Endothelial cell of umbilical vein (primary cell): ENCODE data around the gene TIPARP. TPM values are rescaled to one million over a fixed set of nuclear protein-coding genes. Genes with fewer than 3 reads are reported as not detected.

Experiments used
- BruUV-seq: library from RNA; stranded (reverse); fragments of 400-500 nt; replicated peaks from 2 replicates; lab custom pipeline; 2021; lab: Mats Ljungman, UMichigan
- CTCF ChIA-PET: fragments of 300-600, 350-600 bp; sonication (Branson Sonifier 250); formaldehyde crosslinking; loops from one replicate; lab custom pipeline; 2021; ENCODE audit warnings: antibody characterized with exemption, inconsistent platforms; lab: Charles Lee
- POLR2A ChIA-PET: fragments of 300-600, 350-600 bp; sonication (Branson Sonifier 250); formaldehyde crosslinking; loops from one replicate; lab custom pipeline; 2021; ENCODE audit warnings: antibody characterized with exemption, inconsistent platforms; lab: Charles Lee
- DNase-seq: peaks from one replicate; pipeline ENCODE4 v3.0.0-alpha.2; 2011; ENCODE audit warnings: low read depth, low spot score
- FAIRE-seq: peaks from 2 replicates; lab custom pipeline; 2011; peaks lifted over from hg19 to GRCh38; lab: Jason Lieb, UNC
- H2AFZ ChIP-seq: 2 replicates; pipeline ENCODE4 v1.6.0; 2012; ENCODE audit warnings: low read depth, low read length, control low read depth, inconsistent platforms
- H3K27ac ChIP-seq: 2 replicates; pipeline ENCODE4 v1.5.1; 2011; ENCODE audit warnings: low read depth, mild to moderate bottlenecking, control low read depth, low read length, moderate library complexity; ENCODE audit not compliant: insufficient read depth
- H3K27me3 ChIP-seq, 2 experiments: 2 replicates each; pipeline versions ENCODE4 v1.6.0 to v1.6.1; 2011; ENCODE audit warnings: low read length in 2 of 2, mixed read lengths in 1 of 2; ENCODE audit not compliant: control insufficient read depth in 2 of 2, insufficient read depth in 2 of 2
- H3K36me3 ChIP-seq, 2 experiments: 2 replicates in 1 of 2; 3 replicates in 1 of 2; pipeline ENCODE4 v1.5.1; 2011; ENCODE audit warnings: low read length in 2 of 2, mild to moderate bottlenecking in 1 of 2, moderate library complexity in 1 of 2; ENCODE audit not compliant: control insufficient read depth in 2 of 2, insufficient read depth in 2 of 2; ENCODE audit errors: extremely low read depth in 1 of 2
- H3K4me1 ChIP-seq: 3 replicates; pipeline ENCODE4 v1.5.1; 2011; ENCODE audit warnings: mild to moderate bottlenecking, low read length; ENCODE audit not compliant: control insufficient read depth, insufficient read depth; ENCODE audit errors: extremely low read depth
- H3K4me2 ChIP-seq: 2 replicates; pipeline ENCODE4 v1.6.1; 2011; ENCODE audit warnings: low read length, control low read depth, mixed read lengths; ENCODE audit not compliant: insufficient read depth
- H3K4me3 ChIP-seq, 3 experiments: fragments of 200-600 bp in 1 of 3; sonication (generic), shearing (Covaris generic) in 1 of 3; replicated peaks in 1 of 3; 2 replicates each; pipeline ENCODE4 v1.5.1; 2011 to 2016; ENCODE audit warnings: control low read depth in 3 of 3, low read length in 3 of 3, mild to moderate bottlenecking in 2 of 3, inconsistent platforms in 1 of 3, low read depth in 1 of 3, moderate library complexity in 1 of 3; ENCODE audit not compliant: insufficient read depth in 1 of 3
- H3K79me2 ChIP-seq: 2 replicates; pipeline ENCODE4 v1.6.0; 2012; ENCODE audit warnings: low read length, inconsistent platforms; ENCODE audit not compliant: control insufficient read depth, insufficient read depth
- H3K9ac ChIP-seq: replicated peaks from 2 replicates; pipeline ENCODE3; 2011; ENCODE audit warnings: low read length, control low read depth; ENCODE audit not compliant: insufficient read depth; ENCODE audit errors: extremely low read depth
- H3K9me1 ChIP-seq: replicated peaks from 3 replicates; pipeline ENCODE4 v1.6.0; 2011; ENCODE audit warnings: mild to moderate bottlenecking, low read length; ENCODE audit not compliant: control insufficient read depth, insufficient read depth; ENCODE audit errors: extremely low read depth
- H3K9me3 ChIP-seq: replicated peaks from 2 replicates; pipeline ENCODE4 v1.5.1; 2012; ENCODE audit warnings: low read length, inconsistent platforms; ENCODE audit not compliant: control insufficient read depth, insufficient read depth
- H4K20me1 ChIP-seq: replicated peaks from 2 replicates; pipeline ENCODE3; 2011; ENCODE audit warnings: mild to moderate bottlenecking, low read length; ENCODE audit not compliant: control insufficient read depth, insufficient read depth; ENCODE audit errors: extremely low read depth
- EZH2 ChIP-seq: IDR thresholded peaks from 2 replicates; pipeline ENCODE4 v1.6.1; 2012; ENCODE audit warnings: borderline replicate concordance, low read depth, mild to moderate bottlenecking, moderate library complexity, low read length, inconsistent platforms; ENCODE audit not compliant: severe bottlenecking
- FOS ChIP-seq: IDR thresholded peaks from 2 replicates; pipeline ENCODE4 v1.6.1; 2011; ENCODE audit warnings: mild to moderate bottlenecking, low read length, moderate library complexity, borderline replicate concordance; ENCODE audit not compliant: insufficient read depth
- GATA2 ChIP-seq: IDR thresholded peaks from 2 replicates; pipeline ENCODE4 v1.7.0; 2011; ENCODE audit warnings: low read depth, mild to moderate bottlenecking, moderate library complexity, mixed read lengths, low read length; ENCODE audit not compliant: insufficient read length, insufficient read depth
- JUN ChIP-seq: IDR thresholded peaks from 2 replicates; pipeline ENCODE4 v1.6.1; 2011; ENCODE audit warnings: borderline replicate concordance, low read depth; ENCODE audit not compliant: insufficient read length, insufficient read depth
- MYC ChIP-seq: IDR thresholded peaks from one replicate; pipeline ENCODE4 v1.6.1; 2011; ENCODE audit warnings: mild to moderate bottlenecking, low read depth, low read length
- POLR2A ChIP-seq: IDR thresholded peaks from 2 replicates; pipeline ENCODE4 v1.6.1; 2012; ENCODE audit warnings: low read depth, mild to moderate bottlenecking, control low read depth, low read length
- POLR2AphosphoS5 ChIP-seq: IDR thresholded peaks from 2 replicates; pipeline ENCODE4 v1.6.1; 2012; ENCODE audit warnings: low read depth, mild to moderate bottlenecking, control low read depth, low read length, moderate library complexity; ENCODE audit not compliant: insufficient read depth
- dilution Hi-C: fragments of 300-500 bp; cut with MboI; formaldehyde crosslinking; loops from one replicate; pipeline ENCODE4 v1.15.0; 2019; ENCODE audit warnings: low sequenced_read_pairs; ENCODE audit not compliant: extremely low pct_ligation_motif_present
- intact Hi-C: fragments of 100-400 bp; cut with micrococcal nuclease; formaldehyde crosslinking; loops from one replicate; pipeline ENCODE4 v1.10.0; 2022
- polyA plus RNA-seq, 4 experiments: library from polyadenylated mRNA; depleted of rRNA in 3 of 4; stranded (reverse) in 3 of 4; unstranded in 1 of 4; fragments of >200 nt; gene quantifications; 2 replicates each; pipeline versions ENCODE4 v1.2.1 to v1.2.3, GENCODE V29; 2011 to 2012; ENCODE audit warnings: missing spikeins in 1 of 4
- total RNA-seq: library from RNA; stranded (reverse); gene quantifications from 2 replicates; pipeline ENCODE4 v1.2.3, GENCODE V29; 2021
- TF ChIP-seq, protein P1 (sequence below): IDR thresholded peaks from 2 replicates; pipeline ENCODE4 v1.6.1; 2011; ENCODE audit not compliant: insufficient read depth, insufficient read length
- TF ChIP-seq, protein P2 (sequence below), 2 donors: IDR thresholded peaks; 1 replicate in 1 of 2; 2 replicates in 1 of 2; pipeline ENCODE4 v1.5.1; 2011; ENCODE audit warnings: low read length in 2 of 2, mild to moderate bottlenecking in 2 of 2, moderate library complexity in 2 of 2, control low read depth in 1 of 2, inconsistent platforms in 1 of 2, low read depth in 1 of 2; ENCODE audit not compliant: insufficient read depth in 1 of 2; ENCODE audit errors: extremely low read depth in 1 of 2

TIPARP gene
- total and polyA plus RNA-seq, 2 donors (not counting 3 experiments of a cell fraction or from before 2014, with no cell fraction given): 9.1 to 21.2 TPM

DNA sequence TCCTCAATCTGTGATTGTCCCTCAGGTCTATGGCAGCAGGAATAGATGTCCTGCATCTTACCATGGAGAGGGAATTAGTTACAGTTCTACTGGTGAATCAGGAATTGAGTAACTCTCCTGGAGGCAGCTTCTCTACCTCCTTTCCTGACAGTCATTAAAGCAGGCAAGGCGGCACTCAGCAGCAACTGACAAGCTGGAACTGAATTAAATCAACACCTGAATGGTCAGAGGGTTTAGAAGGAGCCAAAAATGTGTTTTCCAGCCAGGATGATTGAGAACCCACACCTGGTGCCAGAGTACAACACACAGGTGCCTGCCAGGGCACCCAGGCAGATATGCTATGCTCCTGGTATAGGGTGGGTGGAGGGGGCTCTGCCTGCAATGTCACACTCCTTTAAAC lies 43.1 kb upstream of the TIPARP start:
- no peak overlapping the region for H2AFZ ChIP-seq
- no peak overlapping the region for H3K4me3 ChIP-seq
- TF ChIP-seq FOS (no peak), POLR2AphosphoS5 (no peak), EZH2 (no peak), POLR2A (no peak), GATA2 (no peak), JUN (no peak), MYC (no peak)
- TF ChIP-seq, protein P1, sequence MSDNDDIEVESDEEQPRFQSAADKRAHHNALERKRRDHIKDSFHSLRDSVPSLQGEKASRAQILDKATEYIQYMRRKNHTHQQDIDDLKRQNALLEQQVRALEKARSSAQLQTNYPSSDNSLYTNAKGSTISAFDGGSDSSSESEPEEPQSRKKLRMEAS: no peak
- TF ChIP-seq, protein P2, sequence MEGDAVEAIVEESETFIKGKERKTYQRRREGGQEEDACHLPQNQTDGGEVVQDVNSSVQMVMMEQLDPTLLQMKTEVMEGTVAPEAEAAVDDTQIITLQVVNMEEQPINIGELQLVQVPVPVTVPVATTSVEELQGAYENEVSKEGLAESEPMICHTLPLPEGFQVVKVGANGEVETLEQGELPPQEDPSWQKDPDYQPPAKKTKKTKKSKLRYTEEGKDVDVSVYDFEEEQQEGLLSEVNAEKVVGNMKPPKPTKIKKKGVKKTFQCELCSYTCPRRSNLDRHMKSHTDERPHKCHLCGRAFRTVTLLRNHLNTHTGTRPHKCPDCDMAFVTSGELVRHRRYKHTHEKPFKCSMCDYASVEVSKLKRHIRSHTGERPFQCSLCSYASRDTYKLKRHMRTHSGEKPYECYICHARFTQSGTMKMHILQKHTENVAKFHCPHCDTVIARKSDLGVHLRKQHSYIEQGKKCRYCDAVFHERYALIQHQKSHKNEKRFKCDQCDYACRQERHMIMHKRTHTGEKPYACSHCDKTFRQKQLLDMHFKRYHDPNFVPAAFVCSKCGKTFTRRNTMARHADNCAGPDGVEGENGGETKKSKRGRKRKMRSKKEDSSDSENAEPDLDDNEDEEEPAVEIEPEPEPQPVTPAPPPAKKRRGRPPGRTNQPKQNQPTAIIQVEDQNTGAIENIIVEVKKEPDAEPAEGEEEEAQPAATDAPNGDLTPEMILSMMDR (IDR thresholded peaks at IDR 0.05; ENCODE audit: extremely low read depth in 1 of 2, insufficient read depth in 1 of 2, low read depth in 1 of 2, low read length in 2 of 2): no peak
- no peaks in the 10 kb centered on the region for H3K4me1 ChIP-seq
- H3K36me3 ChIP-seq: no peaks in the 10 kb centered on the region
- intact Hi-C loops (no loop called here), dilution Hi-C loops (no loop called here)
- BruUV-seq: no TSS peak
- no peak overlapping the region for H3K27ac ChIP-seq
- no peaks in the 10 kb centered on the region for H3K27me3 ChIP-seq
- POLR2A ChIA-PET: no interaction called here
- H4K20me1 ChIP-seq: no peaks in the 10 kb centered on the region
- no peaks in the 10 kb centered on the region for H3K79me2 ChIP-seq
- CTCF ChIA-PET: no interaction called here
- no peaks in the 10 kb centered on the region for H3K9me1 ChIP-seq
- no peak for DNase-seq
- no peak overlapping the region for H3K9ac ChIP-seq
- FAIRE-seq: no peak
- H3K4me2 ChIP-seq: no peak overlapping the region
- H3K9me3 ChIP-seq: no peaks in the 10 kb centered on the region
